Upper lobe of right lung (tissue), 1 donor: ENCODE results near the gene RNF167. TPM values are rescaled to one million over a fixed set of nuclear protein-coding genes. Genes with fewer than 3 reads are reported as not detected.
A peak's percentile ranks its signal among the peaks of the same experiment; 100 is the strongest.

ENCODE experiments used
- ATAC-seq: fragments of 200-7000 bp; cut with Tn5 transposase; one replicate; pipeline ENCODE4 v1.9.1; 2020; ENCODE audit warnings: mild to moderate bottlenecking, moderate library complexity
- DNase-seq: peaks from one replicate; pipeline ENCODE4 v3.0.0-alpha.2; 2020
- H3K27ac ChIP-seq: fragments of 200-600 bp; one replicate; pipeline ENCODE4 v1.8.0; 2022
- H3K27me3 ChIP-seq: fragments of 200-600 bp; one replicate; pipeline ENCODE4 v1.8.0; 2022; ENCODE audit warnings: mild to moderate bottlenecking
- H3K36me3 ChIP-seq: fragments of 200-600 bp; one replicate; pipeline ENCODE4 v1.8.0; 2022
- H3K4me1 ChIP-seq: fragments of 200-600 bp; one replicate; pipeline ENCODE4 v1.8.0; 2022
- H3K4me3 ChIP-seq: fragments of 200-600 bp; one replicate; pipeline ENCODE4 v1.8.0; 2022; ENCODE audit warnings: mild to moderate bottlenecking
- H3K9me3 ChIP-seq: fragments of 200-600 bp; one replicate; pipeline ENCODE4 v1.8.0; 2022
- intact Hi-C: fragments of 100-400 bp; cut with DNase I; formaldehyde crosslinking; loops from one replicate; pipeline ENCODE4 v1.11.0; 2022
- total RNA-seq: library from RNA; stranded (reverse); fragmentation: NEBNext Ultra II Directional; extraction: Animal tissue kit (Norgen Biotek cat#: 25700); gene quantifications from one replicate; pipeline ENCODE4 v1.2.1, GENCODE V29; 2021
- TF ChIP-seq, protein P1 (sequence below): fragments of 200-600 bp; IDR thresholded peaks from one replicate; pipeline ENCODE4 v1.8.0; 2022; ENCODE audit warnings: antibody characterized with exemption
- donor health status: DM: no; HTN: yes; CAD: no; lungs with severe emphysema.

The RNF167 gene
- total RNA-seq, 1 donor from 2014 or later: 92.9 TPM

DNA sequence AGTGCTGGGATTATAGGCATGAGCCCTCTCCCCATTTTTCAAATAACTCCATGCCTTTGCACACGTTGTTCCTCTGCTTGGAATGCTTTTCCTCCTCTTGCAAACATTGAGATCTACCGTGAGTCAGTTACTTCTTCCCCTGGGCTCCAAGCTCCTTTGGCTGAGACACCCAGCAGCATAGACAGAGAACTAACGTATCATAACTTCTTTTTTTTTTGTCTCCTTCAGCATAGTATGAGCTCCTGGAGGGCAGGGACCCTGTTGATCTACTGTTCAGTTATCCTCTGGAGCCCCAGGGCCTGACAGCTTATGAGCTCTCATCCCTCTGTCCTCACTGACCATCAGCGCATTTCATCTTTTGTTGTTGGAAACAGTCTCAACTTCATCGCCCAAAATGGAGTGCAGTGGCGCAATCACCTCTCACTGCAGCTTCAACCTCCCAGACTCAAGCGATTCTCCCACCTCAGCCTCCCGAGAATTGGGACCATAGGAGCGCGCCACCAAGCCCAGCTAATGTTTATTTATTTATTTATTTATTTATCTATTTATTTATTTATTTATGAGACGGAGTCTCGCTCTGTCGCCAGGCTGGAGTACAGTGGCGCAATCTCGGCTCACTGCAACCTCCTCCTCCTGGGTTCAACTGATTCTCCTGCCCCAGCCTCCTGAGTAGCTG, 25.4 kb downstream of the RNF167 start:
- Histone ChIP-seq H3K4me1 (peaks cover 25% of the 10 kb centered on the region), H3K27me3 (no peaks in the 10 kb centered on the region), H3K4me3 (no peak overlapping the region), H3K36me3 (peaks cover 15% of the 10 kb centered on the region), H3K9me3 (no peaks in the 10 kb centered on the region), H3K27ac (no peak overlapping the region)
- TF ChIP-seq, protein P1, sequence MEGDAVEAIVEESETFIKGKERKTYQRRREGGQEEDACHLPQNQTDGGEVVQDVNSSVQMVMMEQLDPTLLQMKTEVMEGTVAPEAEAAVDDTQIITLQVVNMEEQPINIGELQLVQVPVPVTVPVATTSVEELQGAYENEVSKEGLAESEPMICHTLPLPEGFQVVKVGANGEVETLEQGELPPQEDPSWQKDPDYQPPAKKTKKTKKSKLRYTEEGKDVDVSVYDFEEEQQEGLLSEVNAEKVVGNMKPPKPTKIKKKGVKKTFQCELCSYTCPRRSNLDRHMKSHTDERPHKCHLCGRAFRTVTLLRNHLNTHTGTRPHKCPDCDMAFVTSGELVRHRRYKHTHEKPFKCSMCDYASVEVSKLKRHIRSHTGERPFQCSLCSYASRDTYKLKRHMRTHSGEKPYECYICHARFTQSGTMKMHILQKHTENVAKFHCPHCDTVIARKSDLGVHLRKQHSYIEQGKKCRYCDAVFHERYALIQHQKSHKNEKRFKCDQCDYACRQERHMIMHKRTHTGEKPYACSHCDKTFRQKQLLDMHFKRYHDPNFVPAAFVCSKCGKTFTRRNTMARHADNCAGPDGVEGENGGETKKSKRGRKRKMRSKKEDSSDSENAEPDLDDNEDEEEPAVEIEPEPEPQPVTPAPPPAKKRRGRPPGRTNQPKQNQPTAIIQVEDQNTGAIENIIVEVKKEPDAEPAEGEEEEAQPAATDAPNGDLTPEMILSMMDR: no peak
- ATAC-seq (no peak), DNase-seq (peak; percentile 53)
- intact Hi-C loops: no loop called here

DNA sequence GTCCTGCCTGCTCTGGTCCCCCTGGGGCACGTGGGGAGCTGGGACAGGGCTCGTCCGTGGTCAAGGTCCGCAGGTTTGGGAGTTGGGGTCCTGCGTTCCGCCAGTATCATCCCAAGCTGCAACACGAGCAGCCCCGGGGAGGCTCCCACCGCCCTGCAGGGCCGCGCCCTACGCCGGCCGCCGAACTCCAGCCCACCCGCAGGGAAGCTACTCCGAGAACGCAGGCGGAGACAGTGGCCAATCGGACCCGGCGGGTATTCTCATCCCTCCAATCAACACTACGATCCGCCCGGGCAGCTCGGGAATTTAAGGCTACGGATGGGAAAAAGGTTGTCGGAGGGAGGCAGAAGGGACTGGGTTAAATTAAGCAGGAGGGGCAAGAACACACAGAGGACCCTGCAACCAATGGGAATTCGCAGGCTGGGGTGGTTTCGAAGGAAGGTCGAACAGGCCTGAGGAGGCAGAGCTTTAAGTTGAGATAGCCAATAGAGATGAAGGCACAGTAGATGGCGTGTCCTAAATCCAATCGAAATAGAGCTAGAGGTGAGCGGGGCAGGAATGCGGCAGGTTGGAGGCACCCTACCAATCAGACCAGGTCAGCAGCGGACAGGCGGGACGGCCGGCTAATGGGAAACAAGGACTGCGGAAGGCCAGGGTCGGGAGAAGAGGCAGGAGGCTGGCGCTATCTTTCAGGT, 26.9 kb downstream of the RNF167 start:
- H3K27me3 ChIP-seq: no peaks in the 10 kb centered on the region
- no peaks in the 10 kb centered on the region for H3K9me3 ChIP-seq
- H3K27ac ChIP-seq: peak overlapping the region; percentile 96
- peak; percentile 92 for ATAC-seq
- DNase-seq: peak; percentile 98
- H3K4me1 ChIP-seq: peaks cover 25% of the 10 kb centered on the region
- TF ChIP-seq, protein P1: no peak
- intact Hi-C loops: no loop called here
- H3K4me3 ChIP-seq: peak overlapping the region; percentile 71
- H3K36me3 ChIP-seq: peaks cover 14% of the 10 kb centered on the region

DNA sequence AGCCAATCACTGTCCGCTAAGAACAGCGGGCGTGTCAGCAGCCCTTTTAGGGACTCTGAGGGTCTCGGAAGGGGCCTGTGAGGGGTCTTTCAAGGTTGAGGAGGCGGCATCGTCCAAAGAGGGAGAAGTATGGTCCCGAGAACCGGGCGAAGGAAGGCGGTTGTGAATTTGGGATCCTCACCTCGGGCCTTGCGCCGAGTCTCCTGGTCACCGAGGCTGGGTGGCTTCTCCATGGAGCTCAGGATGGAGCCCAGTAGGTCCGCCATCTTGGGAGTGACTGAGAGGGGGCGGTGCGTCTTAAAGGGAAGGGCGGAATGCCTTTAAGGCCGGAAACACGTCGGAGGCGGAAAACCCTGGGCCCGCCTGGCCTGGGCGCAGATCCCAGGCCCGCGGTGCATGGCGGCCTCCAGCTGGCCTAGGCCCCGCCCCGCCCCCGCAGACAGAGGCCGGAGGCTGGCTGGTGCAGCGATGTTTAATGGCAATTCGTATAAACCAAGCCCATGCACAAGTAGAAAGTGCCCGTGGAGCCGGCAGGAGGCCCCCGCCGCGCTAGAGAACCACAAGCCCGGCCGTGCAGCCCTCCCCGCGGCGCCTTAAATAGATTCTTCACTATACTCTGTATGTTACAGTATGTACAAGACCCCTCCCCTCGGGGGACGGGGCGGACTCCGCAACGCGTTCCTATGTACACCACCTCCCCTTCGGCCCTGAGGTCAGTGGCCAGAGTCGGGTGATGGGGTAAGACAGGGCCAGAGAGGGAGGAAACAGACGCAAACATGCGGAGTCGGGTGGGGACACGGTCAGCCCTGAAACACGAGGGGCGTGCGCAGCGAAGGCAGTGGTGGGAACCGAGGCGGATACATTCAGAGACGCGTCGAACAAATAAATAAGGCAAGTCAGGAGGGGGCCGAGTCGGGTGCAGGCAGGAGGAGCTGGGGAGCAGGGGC, 27.7 kb downstream of the RNF167 start, which contains the start of gene SPAG7:
Gene SPAG7 (minus strand): TSS at position 279 of the 947 bp plus-strand sequence. CDS start 13 bp downstream, at position 266.
- peak within 1 kb of the TSS; percentile 71 for H3K4me3 ChIP-seq
- H3K36me3 ChIP-seq: peaks cover 23% of the 10 kb centered on the region
- TF ChIP-seq, protein P1: no peak
- no peaks in the 10 kb centered on the region for H3K9me3 ChIP-seq
- intact Hi-C loops: no loop called here
- H3K27me3 ChIP-seq: no peaks in the 10 kb centered on the region
- DNase-seq (peak; percentile 96), ATAC-seq (peak; percentile 87)
- H3K4me1 ChIP-seq: peaks cover 25% of the 10 kb centered on the region
- H3K27ac ChIP-seq: peak within 1 kb of the TSS; percentile 96

DNA sequence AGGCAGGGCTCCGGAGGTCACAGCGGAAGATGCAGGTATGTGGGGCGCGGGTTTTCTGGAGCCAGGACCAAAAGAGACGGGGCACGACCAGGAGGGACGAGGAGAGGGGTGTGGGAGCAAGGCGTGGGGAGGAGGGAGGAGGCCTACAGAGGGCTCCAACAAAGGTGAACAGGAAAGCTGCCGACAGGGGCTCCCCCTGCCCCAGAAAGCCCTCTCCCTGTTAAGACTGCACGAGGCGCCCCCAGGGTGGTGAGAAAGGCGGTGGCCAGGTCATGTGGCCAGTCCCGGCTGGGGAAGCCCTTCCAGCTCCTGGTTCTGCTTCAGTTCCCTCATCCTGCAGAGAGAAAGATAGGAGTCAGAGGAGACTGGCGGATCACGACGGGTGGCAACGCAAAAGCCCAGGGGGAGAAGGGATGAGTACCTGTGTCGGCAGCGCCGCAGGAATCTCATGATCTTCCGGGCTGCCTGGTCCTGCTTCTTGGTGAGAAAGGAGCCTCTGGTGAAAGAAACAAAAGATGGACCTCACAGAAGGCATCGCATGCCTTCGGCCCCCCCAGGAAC, 28.5 kb downstream of the RNF167 start:
- Histone ChIP-seq H3K27me3 (no peaks in the 10 kb centered on the region), H3K9me3 (no peaks in the 10 kb centered on the region), H3K4me3 (peak overlapping the region; percentile 71), H3K36me3 (peaks cover 30% of the 10 kb centered on the region), H3K27ac (peak overlapping the region; percentile 96), H3K4me1 (peaks cover 25% of the 10 kb centered on the region)
- DNase-seq: peak; percentile 73
- ATAC-seq: no peak
- intact Hi-C loops: no loop called here
- TF ChIP-seq, protein P1: no peak

DNA sequence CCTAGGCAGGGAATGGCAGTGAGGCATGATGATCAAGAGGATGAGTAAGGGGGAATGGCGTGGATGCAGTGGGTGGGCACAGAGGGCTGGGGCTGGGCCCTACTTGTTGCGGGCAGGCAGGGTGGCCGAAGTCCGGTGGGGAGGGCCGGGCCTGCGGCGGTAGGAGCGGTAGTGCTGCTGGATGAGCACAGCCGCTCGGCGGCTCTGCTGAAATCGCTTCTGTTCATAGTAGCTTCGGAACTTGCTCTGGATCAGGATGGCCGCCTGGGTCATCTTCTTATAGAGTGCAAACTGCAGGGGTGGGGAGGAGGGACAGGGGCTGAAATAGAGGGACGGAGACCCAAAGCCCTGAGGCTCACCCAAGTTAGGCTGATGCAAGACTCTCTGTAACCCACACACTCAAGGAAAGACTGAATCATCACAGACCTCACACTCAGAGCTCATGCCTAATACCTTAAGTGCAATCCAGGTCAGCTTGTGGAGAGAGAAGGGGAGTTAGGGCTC, 29.0 kb downstream of the RNF167 start:
- Histone ChIP-seq H3K36me3 (peaks cover 35% of the 10 kb centered on the region), H3K4me1 (peaks cover 25% of the 10 kb centered on the region)

More for the DNA sequence above, 29.0 kb downstream of the RNF167 start:
- Histone ChIP-seq H3K4me3 (peak overlapping the region; percentile 71), H3K27me3 (no peaks in the 10 kb centered on the region), H3K9me3 (no peaks in the 10 kb centered on the region), H3K27ac (peak overlapping the region; percentile 96)
- ATAC-seq: no peak
- no peak for DNase-seq
- TF ChIP-seq, protein P1: no peak
- intact Hi-C loops: no loop called here
